GM23248 (cell line): ENCODE measurements around the gene MKRN2OS. TPM values are rescaled to one million over a fixed set of nuclear protein-coding genes. Genes with fewer than 3 reads are reported as not detected.

ENCODE experiments used
- DNase-seq: peaks from one replicate; pipeline ENCODE4 v3.0.0-alpha.2; 2015
- H2AFZ ChIP-seq: fragments of 200-600 bp; sonication (generic); 2 replicates; pipeline ENCODE4 v1.6.1; 2016; ENCODE audit warnings: antibody characterized with exemption
- H3F3A ChIP-seq: fragments of 200-600 bp; sonication (generic); 2 replicates; pipeline ENCODE4 v1.6.1; 2016; ENCODE audit warnings: mild to moderate bottlenecking, antibody characterized with exemption, mixed run types; ENCODE audit not compliant: insufficient read depth
- H3K27ac ChIP-seq: fragments of 200-600 bp; sonication (generic); 2 replicates; pipeline ENCODE4 v1.5.1; 2016; ENCODE audit warnings: mild to moderate bottlenecking
- H3K27me3 ChIP-seq: fragments of 200-600 bp; sonication (generic); replicated peaks from 2 replicates; pipeline ENCODE4 v1.6.1; 2016; ENCODE audit warnings: mild to moderate bottlenecking; ENCODE audit not compliant: insufficient read depth
- H3K36me3 ChIP-seq: fragments of 200-600 bp; sonication (generic); 2 replicates; pipeline ENCODE4 v1.6.1; 2016; ENCODE audit warnings: low read depth, mild to moderate bottlenecking
- H3K4me1 ChIP-seq: fragments of 200-600 bp; sonication (generic); 2 replicates; pipeline ENCODE4 v1.6.1; 2016; ENCODE audit warnings: mild to moderate bottlenecking; ENCODE audit not compliant: insufficient read depth
- H3K4me2 ChIP-seq: fragments of 200-600 bp; sonication (generic); one replicate; pipeline ENCODE4 v1.6.1; 2016; ENCODE audit warnings: mild to moderate bottlenecking; ENCODE audit not compliant: unreplicated experiment
- H3K4me3 ChIP-seq: fragments of 200-600 bp; sonication (generic); 2 replicates; pipeline ENCODE4 v1.5.1; 2016; ENCODE audit warnings: mild to moderate bottlenecking
- H3K79me2 ChIP-seq: fragments of 200-600 bp; sonication (generic); 2 replicates; pipeline ENCODE4 v1.6.1; 2016; ENCODE audit warnings: mild to moderate bottlenecking; ENCODE audit not compliant: insufficient read depth
- H3K9ac ChIP-seq: fragments of 200-600 bp; sonication (generic); 2 replicates; pipeline ENCODE4 v1.6.1; 2016; ENCODE audit warnings: mild to moderate bottlenecking
- H3K9me2 ChIP-seq: fragments of 200-600 bp; sonication (generic); 2 replicates; pipeline ENCODE4 v1.6.1; 2016; ENCODE audit warnings: mixed run types, mild to moderate bottlenecking, moderate library complexity; ENCODE audit not compliant: insufficient read depth
- H3K9me3 ChIP-seq: fragments of 200-600 bp; sonication (generic); one replicate; pipeline ENCODE4 v1.6.1; 2017; ENCODE audit warnings: low read depth
- H4K20me1 ChIP-seq: fragments of 200-600 bp; sonication (generic); 2 replicates; pipeline ENCODE4 v1.6.0; 2016; ENCODE audit not compliant: insufficient read depth
- EZH2 ChIP-seq: fragments of 200-600 bp; sonication (generic); IDR thresholded peaks from 2 replicates; pipeline ENCODE4 v1.6.1; 2018; ENCODE audit warnings: antibody characterized with exemption, mild to moderate bottlenecking; ENCODE audit not compliant: insufficient read depth, poor library complexity, severe bottlenecking
- EZH2phosphoT487 ChIP-seq: fragments of 200-600 bp; sonication (generic); IDR thresholded peaks from 2 replicates; pipeline ENCODE4 v1.6.1; 2018; ENCODE audit warnings: antibody characterized with exemption, moderate library complexity, mild to moderate bottlenecking, low read depth; ENCODE audit not compliant: insufficient read depth
- WGBS, 2 experiments: methylation state at CpG; one replicate each; pipeline ENCODE4 v1.1.6; 2015 to 2017; ENCODE audit warnings: low lambda C conversion rate in 2 of 2, low coverage in 1 of 2; ENCODE audit errors: missing lambda C conversion rate in 2 of 2; 5-methylcytosine and 5-hydroxymethylcytosine counted together
- in situ Hi-C: fragments of 300-500 bp; cut with MboI; formaldehyde crosslinking; loops from 2 replicates; pipeline ENCODE4 v1.15.0; 2020
- polyA plus RNA-seq: library from polyadenylated mRNA; unstranded; fragments of >200 nt; fragmentation: Nextera tagmentation; extraction: Ambion mirVana; gene quantifications from 2 replicates; pipeline ENCODE4 v1.2.1, GENCODE V29; 2016
- total RNA-seq: library from RNA; depleted of rRNA; stranded (reverse); fragments of >200 nt; shearing (Covaris generic); gene quantifications from 2 replicates; pipeline ENCODE4 v1.2.3, GENCODE V29; 2014

The MKRN2OS gene
- total and polyA plus RNA-seq, 2 experiments from 2014 or later, result not detected

DNA sequence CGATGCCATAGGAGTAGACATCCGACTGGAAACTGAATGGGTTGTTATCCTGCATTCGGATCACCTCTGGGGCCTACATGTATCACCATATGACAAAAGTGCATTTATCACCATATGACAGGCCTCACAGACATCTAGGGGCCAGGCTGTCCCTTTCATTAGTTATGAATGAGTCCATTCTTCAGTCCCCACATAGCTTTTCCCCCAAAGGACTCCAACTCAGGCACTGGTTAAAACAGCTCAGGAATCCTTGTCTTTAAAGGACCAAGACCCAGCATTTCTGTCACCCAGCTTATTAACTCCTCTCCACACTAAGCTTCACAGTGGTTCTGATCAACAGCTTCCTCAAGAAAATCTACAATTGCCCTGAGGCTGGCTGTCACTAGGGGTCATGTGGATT, 39.9 kb upstream of the MKRN2OS start:
- Histone ChIP-seq H3K4me3 (no peak overlapping the region), H3K27ac (no peak overlapping the region), H4K20me1 (no peaks in the 10 kb centered on the region), H3K9me2 (no peaks in the 10 kb centered on the region), H3K9ac (no peak overlapping the region), H3K4me2 (no peak overlapping the region), H3K27me3 (no peaks in the 10 kb centered on the region), H3K4me1 (peaks cover 14% of the 10 kb centered on the region), H3K36me3 (peaks cover 57% of the 10 kb centered on the region), H2AFZ (no peak overlapping the region), H3K9me3 (no peaks in the 10 kb centered on the region), H3K79me2 (peaks cover 42% of the 10 kb centered on the region), H3F3A (peaks cover 66% of the 10 kb centered on the region)
- no peak for TF ChIP-seq EZH2phosphoT487
- no peak for DNase-seq
- 73 to 91% methylated on average over 3 of the region's 3 CpGs for WGBS, 2 experiments
- in situ Hi-C loops, result no loop called here

DNA sequence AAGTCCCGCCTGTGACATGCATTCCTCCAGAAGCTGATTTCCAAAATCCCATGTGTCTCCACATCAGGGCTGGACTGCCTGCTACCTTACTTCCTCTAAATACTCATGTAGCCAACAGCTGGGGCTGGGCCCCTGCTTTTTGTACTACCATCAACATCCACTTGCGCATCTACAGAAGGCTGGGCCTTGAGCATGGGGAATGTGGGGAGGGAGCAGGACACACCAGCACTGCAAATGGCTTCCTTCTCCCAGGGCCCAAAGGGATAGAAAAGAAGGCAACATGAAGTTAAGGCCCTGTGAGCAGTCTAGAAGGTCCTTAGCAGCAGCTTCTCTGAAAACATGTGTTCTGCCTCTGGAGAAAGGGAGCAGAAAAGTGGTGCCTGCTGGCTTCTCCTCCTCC, 38.8 kb upstream of the MKRN2OS start:
- Histone ChIP-seq H3K9me3 (no peaks in the 10 kb centered on the region), H3K9ac (no peak overlapping the region), H3F3A (peaks cover 62% of the 10 kb centered on the region), H3K79me2 (peaks cover 49% of the 10 kb centered on the region), H2AFZ (no peak overlapping the region), H3K4me1 (peaks cover 22% of the 10 kb centered on the region), H3K4me2 (no peak overlapping the region), H3K4me3 (no peak overlapping the region), H3K9me2 (no peaks in the 10 kb centered on the region), H3K36me3 (peaks cover 64% of the 10 kb centered on the region), H3K27me3 (no peaks in the 10 kb centered on the region), H4K20me1 (no peaks in the 10 kb centered on the region), H3K27ac (no peak overlapping the region)
- TF ChIP-seq EZH2phosphoT487 (no peak), EZH2 (no peak)
- DNase-seq, result no peak
- WGBS, 2 experiments, result 100% methylated on average over 2 of the region's 2 CpGs
- in situ Hi-C loops, result no loop called here

DNA sequence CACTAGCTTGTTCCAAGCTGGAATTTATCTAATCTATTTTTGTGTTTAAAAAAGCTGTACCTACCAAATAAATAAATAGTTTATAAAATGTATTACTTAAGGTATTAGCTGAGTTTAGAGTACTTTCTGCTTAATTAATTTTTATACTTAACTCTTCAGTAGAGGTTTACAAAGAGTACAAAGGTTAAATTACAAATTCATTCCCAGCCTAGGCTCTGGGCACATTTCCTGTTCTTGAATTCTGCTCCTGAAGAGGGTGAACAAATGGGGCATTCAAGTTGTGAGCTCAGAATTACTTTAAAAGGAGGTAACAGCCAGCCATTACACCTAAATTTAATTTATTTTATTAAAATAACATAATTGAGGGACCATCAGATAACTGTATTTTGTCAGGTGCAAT, 38.0 kb upstream of the MKRN2OS start:
- H3K9me3 ChIP-seq, result no peaks in the 10 kb centered on the region
- peaks cover 57% of the 10 kb centered on the region for H3K79me2 ChIP-seq
- H3K9ac ChIP-seq, result no peak overlapping the region
- peaks cover 23% of the 10 kb centered on the region for H3K4me1 ChIP-seq
- no peak overlapping the region for H2AFZ ChIP-seq
- TF ChIP-seq EZH2 (no peak), EZH2phosphoT487 (no peak)
- H3K9me2 ChIP-seq, result no peaks in the 10 kb centered on the region
- no peak overlapping the region for H3K4me3 ChIP-seq
- DNase-seq, result no peak
- peaks cover 54% of the 10 kb centered on the region; the same call in 1 of the 2 replicates for H3F3A ChIP-seq
- H3K27ac ChIP-seq, result no peak overlapping the region
- H4K20me1 ChIP-seq, result no peaks in the 10 kb centered on the region
- H3K4me2 ChIP-seq, result no peak overlapping the region
- in situ Hi-C loops, result no loop called here
- H3K36me3 ChIP-seq, result peaks cover 69% of the 10 kb centered on the region
- no peaks in the 10 kb centered on the region for H3K27me3 ChIP-seq

- no peak overlapping the region for H3K4me3 ChIP-seq
- H4K20me1 ChIP-seq, result no peaks in the 10 kb centered on the region
- no peak overlapping the region for H3K27ac ChIP-seq
- in situ Hi-C loops, result no loop called here
- TF ChIP-seq EZH2, result no peak
- TF ChIP-seq EZH2phosphoT487, result no peak
- no peaks in the 10 kb centered on the region for H3K9me2 ChIP-seq
- peaks cover 73% of the 10 kb centered on the region for H3K36me3 ChIP-seq
- peaks cover 51% of the 10 kb centered on the region for H3F3A ChIP-seq
- DNase-seq, result no peak
- no peaks in the 10 kb centered on the region for H3K27me3 ChIP-seq
- peaks cover 23% of the 10 kb centered on the region for H3K4me1 ChIP-seq
- H3K9ac ChIP-seq, result no peak overlapping the region
- H3K79me2 ChIP-seq, result peaks cover 61% of the 10 kb centered on the region
- H2AFZ ChIP-seq, result no peak overlapping the region
- H3K4me2 ChIP-seq, result no peak overlapping the region
- WGBS, 2 experiments, result 82 to 85% methylated on average over 4 of the region's 4 CpGs
- H3K9me3 ChIP-seq, result no peaks in the 10 kb centered on the region
Measured at GRCh38 chr3:12582730-12583129, 37.4 kb upstream of the MKRN2OS start.

- Histone ChIP-seq H3K27ac (peak overlapping the region; percentile 57), H3K36me3 (peaks cover 56% of the 10 kb centered on the region)
- in situ Hi-C loops, result no loop called here
Measured at GRCh38 chr3:12579905-12580304, 34.6 kb upstream of the MKRN2OS start.

More at GRCh38 chr3:12579905-12580304, 34.6 kb upstream of the MKRN2OS start:
- Histone ChIP-seq H3K4me2 (no peak overlapping the region), H3K79me2 (peaks cover 48% of the 10 kb centered on the region), H3K9me3 (no peaks in the 10 kb centered on the region), H3K4me3 (no peak overlapping the region), H4K20me1 (no peaks in the 10 kb centered on the region), H3K9ac (peak overlapping the region; percentile 50; the same call in 1 of the 2 replicates), H2AFZ (no peak overlapping the region), H3K4me1 (peaks cover 34% of the 10 kb centered on the region), H3K27me3 (no peaks in the 10 kb centered on the region), H3F3A (peaks cover 49% of the 10 kb centered on the region), H3K9me2 (no peaks in the 10 kb centered on the region)
- peak; percentile 70 for DNase-seq
- no peak for TF ChIP-seq EZH2
- TF ChIP-seq EZH2phosphoT487, result no peak
- WGBS, 2 experiments, result 29 to 42% methylated on average over 3 of the region's 3 CpGs
